HepG2 (cell line): Measurements from ENCODE around the gene P2RX2. TPM values are rescaled to one million over a fixed set of nuclear protein-coding genes. Genes with fewer than 3 reads are reported as not detected.

Source experiments
- ELF1 ChIP-seq: sonication (generic); formaldehyde crosslinking; IDR thresholded peaks from 2 replicates; pipeline ENCODE4 v1.4.0; 2020; ENCODE audit warnings: missing genetic modification reagents
- ERF ChIP-seq: IDR thresholded peaks from 2 replicates; pipeline ENCODE4 v1.6.1; 2018; ENCODE audit warnings: missing biosample characterization, missing genetic modification reagents
- HOXA5 ChIP-seq: sonication (generic); formaldehyde crosslinking; IDR thresholded peaks from 2 replicates; pipeline ENCODE4 v1.4.0; 2020; ENCODE audit warnings: missing genetic modification reagents
- KDM5B ChIP-seq: sonication (generic); formaldehyde crosslinking; IDR thresholded peaks from 2 replicates; pipeline ENCODE4 v1.4.0; 2020; ENCODE audit warnings: missing genetic modification reagents, mild to moderate bottlenecking, borderline replicate concordance
- MYNN ChIP-seq: sonication (generic); formaldehyde crosslinking; IDR thresholded peaks from 2 replicates; pipeline ENCODE4 v1.4.0; 2020; ENCODE audit warnings: mild to moderate bottlenecking, low read depth, missing genetic modification reagents
- SMC3 ChIP-seq: IDR thresholded peaks from 2 replicates; pipeline ENCODE4 v1.6.1; 2011; ENCODE audit warnings: low read length, improper control_type of control experiment
- ZBTB33 ChIP-seq: sonication (generic); formaldehyde crosslinking; IDR thresholded peaks from 2 replicates; pipeline ENCODE4 v1.4.0; 2020; ENCODE audit warnings: missing genetic modification reagents
- ZBTB40 ChIP-seq, 2 experiments: fragments of 450-650 bp in 1 of 2; sonication (generic) in 1 of 2; formaldehyde crosslinking in 1 of 2; IDR thresholded peaks; 2 replicates each; pipeline versions ENCODE4 v1.6.1 to v1.8.0; 2016 to 2022; ENCODE audit warnings: antibody characterized with exemption in 1 of 2, mild to moderate bottlenecking in 1 of 2, missing genetic modification reagents in 1 of 2
- ZNF546 ChIP-seq: sonication (generic); formaldehyde crosslinking; conservative IDR thresholded peaks from 2 replicates; pipeline ENCODE4 v1.8.1; 2023; ENCODE audit warnings: mild to moderate bottlenecking, missing genetic modification reagents
- ZNF607 ChIP-seq: sonication (generic); formaldehyde crosslinking; IDR thresholded peaks from 2 replicates; pipeline ENCODE4 v1.5.1; 2020; ENCODE audit warnings: missing genetic modification reagents, mild to moderate bottlenecking, borderline replicate concordance
- ZNF724P ChIP-seq: sonication (generic); formaldehyde crosslinking; IDR thresholded peaks from 2 replicates; pipeline ENCODE4 v1.8.0; 2022; ENCODE audit warnings: missing genetic modification reagents, borderline replicate concordance
- ZNF800 ChIP-seq: sonication (generic); formaldehyde crosslinking; IDR thresholded peaks from 2 replicates; pipeline ENCODE4 v1.4.0; 2020; ENCODE audit warnings: missing genetic modification reagents
- polyA plus RNA-seq, 8 experiments: library from polyadenylated mRNA; depleted of rRNA in 3 of 8; stranded (reverse) in 7 of 8; unstranded in 1 of 8; fragments of >200 nt; fragmentation: Illumina TruSeq in 4 of 8; extraction: Trizol in 4 of 8; gene quantifications; 2 replicates each; pipeline versions ENCODE4 v1.2.1 to v1.2.3, GENCODE V29; 2011 to 2016; ENCODE audit warnings: low read depth in 4 of 8, missing spikeins in 1 of 8, mixed read lengths in 1 of 8; ENCODE audit not compliant: insufficient read depth in 1 of 8
- total RNA-seq, 5 experiments: library from RNA; depleted of rRNA; stranded (reverse); fragments of >200 nt; fragmentation: Illumina TruSeq; extraction: Trizol; gene quantifications; 2 replicates each; pipeline ENCODE4 v1.2.3, GENCODE V29; 2016; ENCODE audit warnings: low read depth in 1 of 5

P2RX2 gene
- total and polyA plus RNA-seq, 2 of the 13 experiments (the other 11 are each of a cell fraction or from before 2014, with no cell fraction given), result not detected

DNA sequence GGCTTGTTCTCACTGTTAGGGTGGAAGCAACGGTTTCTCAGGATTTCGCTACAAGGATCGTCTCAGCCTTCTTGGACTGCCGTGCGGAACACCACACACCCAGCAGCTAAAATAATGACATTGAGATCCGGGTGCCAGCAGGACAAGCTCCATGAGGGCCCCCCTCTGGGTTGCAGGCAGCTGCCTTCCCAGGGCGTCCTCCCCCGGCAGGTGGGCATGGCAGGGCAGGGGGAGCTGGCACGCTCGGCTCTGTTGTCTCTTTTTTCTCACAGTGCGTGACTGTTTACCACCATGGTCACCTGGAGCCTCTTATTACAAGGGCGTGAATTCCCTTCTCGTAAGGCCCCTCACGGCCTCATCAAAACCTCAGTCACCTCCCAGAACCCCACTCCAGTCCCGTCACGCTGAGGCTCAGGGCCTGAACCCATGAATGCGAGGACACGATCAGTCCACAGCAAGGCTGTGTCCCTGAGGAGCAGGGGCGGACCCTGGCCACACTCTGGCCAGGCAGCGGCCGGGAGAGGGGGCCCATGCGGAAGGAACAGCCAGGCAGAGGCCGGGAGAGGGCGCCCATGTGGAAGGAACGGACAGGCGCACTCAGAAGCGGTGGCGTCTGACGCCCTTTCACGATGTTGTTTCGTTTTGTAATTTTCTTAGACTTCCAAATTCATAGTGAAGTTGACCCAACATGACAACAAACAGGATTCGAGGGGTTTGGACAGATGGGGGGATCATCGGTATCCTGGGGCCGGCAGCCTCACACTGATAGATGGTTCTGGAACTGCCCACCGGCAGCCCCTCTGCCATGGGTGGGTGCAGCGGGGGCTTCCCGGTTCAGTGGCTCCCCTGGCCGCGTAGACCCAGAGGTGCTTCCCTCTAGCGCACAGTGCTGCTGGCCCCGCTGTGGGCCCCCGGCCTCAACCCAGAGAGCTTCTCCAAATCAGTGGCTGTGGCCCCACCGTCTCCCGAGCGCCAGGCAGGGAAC is 18.2 kb upstream of the P2RX2 start (continued):
- TF ChIP-seq ZNF724P (CRISPR knock-in tag) (0 out of 2 replicates have a peak, but pooled peaks have one; percentile 37), ZNF546 (CRISPR knock-in tag) (no peak), ZNF607 (CRISPR knock-in tag) (no peak), ZBTB40 (IDR thresholded peaks at IDR 0.05) (no peak), ZBTB40 (CRISPR knock-in tag; IDR thresholded peaks at IDR 0.05) (0 out of 2 replicates have a peak, but pooled peaks have one; percentile 32), SMC3 (peak; percentile 43; the same call in 1 of the 2 replicates), ZNF800 (CRISPR knock-in tag) (peak; percentile 93), ZBTB33 (CRISPR knock-in tag) (peak; percentile 24; the same call in 1 of the 2 replicates), ELF1 (peak; percentile 80), ERF (CRISPR knock-in tag) (peak; percentile 77; the same call in 1 of the 2 replicates), HOXA5 (CRISPR knock-in tag) (peak; percentile 50; the same call in 1 of the 2 replicates), KDM5B (peak; percentile 45; the same call in 1 of the 2 replicates), MYNN (CRISPR knock-in tag) (no peak)
